CD8-positive, alpha-beta memory T cell (primary cell): ENCODE data around the gene RERE. TPM values are rescaled to one million over a fixed set of nuclear protein-coding genes. Genes with fewer than 3 reads are reported as not detected.

Experiments used
- CTCF ChIA-PET: fragments of 350-600 bp; sonication (Branson Sonifier 250); formaldehyde crosslinking; loops from one replicate; lab custom pipeline; 2021; ENCODE audit warnings: antibody characterized with exemption; lab: Charles Lee
- POLR2A ChIA-PET: fragments of 350-600 bp; sonication (Branson Sonifier 250); formaldehyde crosslinking; loops from one replicate; lab custom pipeline; 2021; ENCODE audit warnings: antibody characterized with exemption; lab: Charles Lee
- DNase-seq, 5 donors: peaks; one replicate each; pipeline versions ENCODE4 v3.0.0 to v3.0.0-alpha.2; 2020 to 2022; ENCODE audit warnings: mixed read lengths in 1 of 5
- H3K27ac ChIP-seq: one replicate; pipeline ENCODE4 v1.7.0; 2013; ENCODE audit warnings: low read depth, mild to moderate bottlenecking, low read length, moderate library complexity
- H3K27me3 ChIP-seq: 2 replicates; pipeline ENCODE4 v1.7.0; 2013; ENCODE audit warnings: low read length, mild to moderate bottlenecking; ENCODE audit not compliant: insufficient read depth, poor library complexity, severe bottlenecking
- H3K36me3 ChIP-seq: 2 replicates; pipeline ENCODE4 v1.7.0; 2013; ENCODE audit warnings: mild to moderate bottlenecking, low read length, moderate library complexity; ENCODE audit not compliant: insufficient read depth
- H3K4me1 ChIP-seq: 2 replicates; pipeline ENCODE4 v1.7.0; 2013; ENCODE audit warnings: mild to moderate bottlenecking, low read length, moderate library complexity; ENCODE audit not compliant: insufficient read depth
- H3K4me3 ChIP-seq: 2 replicates; pipeline ENCODE4 v1.7.0; 2013; ENCODE audit warnings: mild to moderate bottlenecking, low read length
- H3K9me3 ChIP-seq: 2 replicates; pipeline ENCODE4 v1.7.0; 2013; ENCODE audit warnings: mild to moderate bottlenecking, low read length
- H3K27ac Mint-ChIP-seq, 8 donors: one replicate each; pipeline ENCODE4 v1.8.0; 2020 to 2021; ENCODE audit warnings: mixed read lengths in 8 of 8, mild to moderate bottlenecking in 6 of 8, inconsistent platforms in 3 of 8, moderate library complexity in 3 of 8
- H3K27me3 Mint-ChIP-seq, 2 donors: one replicate each; pipeline ENCODE4 v1.8.0; 2020 to 2021; ENCODE audit warnings: mixed read lengths in 2 of 2, mild to moderate bottlenecking in 1 of 2, moderate library complexity in 1 of 2
- H3K36me3 Mint-ChIP-seq, 3 donors: one replicate each; pipeline ENCODE4 v1.8.0; 2020 to 2021; ENCODE audit warnings: mixed read lengths in 3 of 3, inconsistent platforms in 1 of 3, mild to moderate bottlenecking in 1 of 3
- H3K4me1 Mint-ChIP-seq, 3 donors: one replicate each; pipeline ENCODE4 v1.8.0; 2020 to 2021; ENCODE audit warnings: mixed read lengths in 3 of 3, inconsistent platforms in 1 of 3, mild to moderate bottlenecking in 1 of 3
- H3K4me3 Mint-ChIP-seq, 7 donors: one replicate each; pipeline ENCODE4 v1.8.0; 2020 to 2021; ENCODE audit warnings: mixed read lengths in 7 of 7, mild to moderate bottlenecking in 6 of 7, moderate library complexity in 4 of 7, inconsistent platforms in 2 of 7
- H3K9me3 Mint-ChIP-seq, 5 donors: one replicate each; pipeline ENCODE4 v1.8.0; 2020 to 2022; ENCODE audit warnings: mixed read lengths in 5 of 5, mild to moderate bottlenecking in 3 of 5, moderate library complexity in 2 of 5, inconsistent platforms in 1 of 5
- polyA plus RNA-seq: library from polyadenylated mRNA; unstranded; fragments of 300-500 nt; fragmentation: Illumina TruSeq; gene quantifications from one replicate; pipeline ENCODE4 v1.2.3, GENCODE V29; 2021
- total RNA-seq, 2 experiments: library from RNA; stranded (reverse); gene quantifications; one replicate each; pipeline ENCODE4 v1.2.3, GENCODE V29; 2021

Gene RERE
- total and polyA plus RNA-seq, 3 experiments from 2014 or later: 10.9 to 39.2 (median 37.9) TPM

GRCh38 chr1:8463144-8463927 is 354.1 kb downstream of the RERE start:
- POLR2A ChIA-PET: no interaction called here
- H3K27ac Mint-ChIP-seq: peak overlapping the region in 3 of 8 donors; percentile 29 to 73 (median 45)

GRCh38 chr1:8462371-8462892 is 355.0 kb downstream of the RERE start:
- Histone ChIP-seq H3K4me1 (peaks cover 34% of the 10 kb centered on the region), H3K27ac (no peak overlapping the region), H3K9me3 (no peaks in the 10 kb centered on the region), H3K4me3 (no peak overlapping the region), H3K27me3 (no peaks in the 10 kb centered on the region), H3K36me3 (no peaks in the 10 kb centered on the region)
- peak overlapping the region in 2 of 8 donors; percentile 48 to 66 for H3K27ac Mint-ChIP-seq
- peaks cover 13 to 29% (median 20%) of the 10 kb centered on the region in 3 donors for H3K4me1 Mint-ChIP-seq
- peaks cover 0 to 37% (median 8%) of the 10 kb centered on the region in 3 donors for H3K36me3 Mint-ChIP-seq
- ChIA-PET CTCF (interaction anchor here (1.3 kb wide), 1 partner anchor 31 kb away, joined by 3 read pairs; no protein-coding TSS in a partner anchor), POLR2A (no interaction called here)
- no peaks in the 10 kb centered on the region for H3K9me3 Mint-ChIP-seq
- H3K27me3 Mint-ChIP-seq: no peaks in the 10 kb centered on the region
- H3K4me3 Mint-ChIP-seq: no peak overlapping the region
- no peak for DNase-seq

More at GRCh38 chr1:8463144-8463927, 354.1 kb downstream of the RERE start:
- CTCF ChIA-PET: interaction anchor here (1.3 kb wide), 1 partner anchor 32 kb away, joined by 3 read pairs; no protein-coding TSS in a partner anchor
- Mint-ChIP-seq H3K9me3 (no peaks in the 10 kb centered on the region), H3K27me3 (no peaks in the 10 kb centered on the region), H3K4me1 (peaks cover 10 to 22% (median 20%) of the 10 kb centered on the region in 3 donors), H3K4me3 (no peak overlapping the region), H3K36me3 (peaks cover 0 to 37% (median 8%) of the 10 kb centered on the region in 3 donors)
- peak in 1 of 5 donors; percentile 45 for DNase-seq
- H3K36me3 ChIP-seq: no peaks in the 10 kb centered on the region
- no peaks in the 10 kb centered on the region for H3K27me3 ChIP-seq
- H3K9me3 ChIP-seq: no peaks in the 10 kb centered on the region
- peaks cover 29% of the 10 kb centered on the region for H3K4me1 ChIP-seq
- no peak overlapping the region for H3K27ac ChIP-seq
- H3K4me3 ChIP-seq: no peak overlapping the region

GRCh38 chr1:8461351-8462110 is 355.9 kb downstream of the RERE start:
- Histone ChIP-seq H3K4me3 (no peak overlapping the region), H3K9me3 (no peaks in the 10 kb centered on the region), H3K27ac (no peak overlapping the region), H3K4me1 (peaks cover 34% of the 10 kb centered on the region), H3K27me3 (no peaks in the 10 kb centered on the region), H3K36me3 (no peaks in the 10 kb centered on the region)
- Mint-ChIP-seq H3K9me3 (no peaks in the 10 kb centered on the region), H3K36me3 (peaks cover 0 to 37% (median 8%) of the 10 kb centered on the region in 3 donors), H3K4me1 (peaks cover 18 to 32% (median 20%) of the 10 kb centered on the region in 3 donors), H3K4me3 (no peak overlapping the region), H3K27me3 (no peaks in the 10 kb centered on the region), H3K27ac (peak overlapping the region in 1 of 8 donors; percentile 44)
- POLR2A ChIA-PET: no interaction called here
- no peak for DNase-seq
- CTCF ChIA-PET: interaction anchor here (1.3 kb wide), 1 partner anchor 52 kb away, joined by 4 read pairs; no protein-coding TSS in a partner anchor

GRCh38 chr1:8460784-8461183 is 356.7 kb downstream of the RERE start:
- Histone ChIP-seq H3K9me3 (no peaks in the 10 kb centered on the region), H3K36me3 (no peaks in the 10 kb centered on the region), H3K4me1 (peaks cover 34% of the 10 kb centered on the region), H3K4me3 (no peak overlapping the region), H3K27ac (no peak overlapping the region), H3K27me3 (no peaks in the 10 kb centered on the region)
- peaks cover 0 to 34% (median 8%) of the 10 kb centered on the region in 3 donors for H3K36me3 Mint-ChIP-seq
- H3K27me3 Mint-ChIP-seq: no peaks in the 10 kb centered on the region
- H3K4me3 Mint-ChIP-seq: no peak overlapping the region
- no peak for DNase-seq
- CTCF ChIA-PET: interaction anchor here (1.0 to 1.3 kb wide), 2 partner anchors 22 to 52 kb away, joined by 4 read pairs; no protein-coding TSS in a partner anchor
- H3K27ac Mint-ChIP-seq: no peak overlapping the region
- H3K9me3 Mint-ChIP-seq: no peaks in the 10 kb centered on the region
- POLR2A ChIA-PET: no interaction called here
- H3K4me1 Mint-ChIP-seq: peaks cover 18 to 33% (median 20%) of the 10 kb centered on the region in 3 donors

- no peaks in the 10 kb centered on the region for H3K9me3 Mint-ChIP-seq
These were observed 357.3 kb downstream of the RERE start for GRCh38 chr1:8460132-8460544.

GRCh38 chr1:8458607-8459006 is 358.8 kb downstream of the RERE start:
- peaks cover 16 to 30% (median 20%) of the 10 kb centered on the region in 3 donors for H3K4me1 Mint-ChIP-seq
- ChIA-PET CTCF (no interaction called here), POLR2A (no interaction called here)
- Histone ChIP-seq H3K27ac (no peak overlapping the region), H3K4me3 (no peak overlapping the region), H3K36me3 (no peaks in the 10 kb centered on the region), H3K9me3 (no peaks in the 10 kb centered on the region), H3K4me1 (peaks cover 33% of the 10 kb centered on the region), H3K27me3 (no peaks in the 10 kb centered on the region)
- DNase-seq: no peak
- no peaks in the 10 kb centered on the region for H3K27me3 Mint-ChIP-seq
- H3K27ac Mint-ChIP-seq: peak overlapping the region in 1 of 8 donors; percentile 6
- H3K36me3 Mint-ChIP-seq: peaks cover 0 to 22% (median 5%) of the 10 kb centered on the region in 3 donors
- H3K9me3 Mint-ChIP-seq: no peaks in the 10 kb centered on the region
- H3K4me3 Mint-ChIP-seq: no peak overlapping the region

More at GRCh38 chr1:8460132-8460544, 357.3 kb downstream of the RERE start:
- Mint-ChIP-seq H3K4me3 (no peak overlapping the region), H3K27me3 (no peaks in the 10 kb centered on the region), H3K36me3 (peaks cover 0 to 31% (median 8%) of the 10 kb centered on the region in 3 donors), H3K27ac (no peak overlapping the region), H3K4me1 (peaks cover 18 to 33% (median 20%) of the 10 kb centered on the region in 3 donors)
- Histone ChIP-seq H3K36me3 (no peaks in the 10 kb centered on the region), H3K4me3 (no peak overlapping the region), H3K4me1 (peaks cover 34% of the 10 kb centered on the region), H3K27me3 (no peaks in the 10 kb centered on the region), H3K9me3 (no peaks in the 10 kb centered on the region), H3K27ac (no peak overlapping the region)
- POLR2A ChIA-PET: interaction anchor here (0.6 kb wide), 1 partner anchor 401 kb away, joined by 7 read pairs; no protein-coding TSS in a partner anchor
- CTCF ChIA-PET: interaction anchor here (1.0 to 1.3 kb wide), 2 partner anchors 21 to 51 kb away, joined by 4 read pairs; no protein-coding TSS in a partner anchor
- DNase-seq: no peak

- POLR2A ChIA-PET: no interaction called here
- CTCF ChIA-PET: no interaction called here
- no peak overlapping the region for H3K27ac ChIP-seq
- Mint-ChIP-seq H3K4me1 (peaks cover 9 to 23% (median 13%) of the 10 kb centered on the region in 3 donors), H3K4me3 (no peak overlapping the region), H3K9me3 (no peaks in the 10 kb centered on the region), H3K36me3 (peaks cover 0 to 16% (median 5%) of the 10 kb centered on the region in 3 donors), H3K27me3 (no peaks in the 10 kb centered on the region), H3K27ac (no peak overlapping the region)
- H3K4me1 ChIP-seq: peaks cover 26% of the 10 kb centered on the region
- no peak for DNase-seq
- no peaks in the 10 kb centered on the region for H3K36me3 ChIP-seq
- H3K27me3 ChIP-seq: no peaks in the 10 kb centered on the region
- H3K9me3 ChIP-seq: no peaks in the 10 kb centered on the region
- no peak overlapping the region for H3K4me3 ChIP-seq
These were observed 359.6 kb downstream of the RERE start for GRCh38 chr1:8457760-8458381.
